Left ventricle myocardium inferior (tissue), 1 donor: ENCODE results near the gene DDX51. TPM values are rescaled to one million over a fixed set of nuclear protein-coding genes. Genes with fewer than 3 reads are reported as not detected.
A peak's percentile ranks its signal among the peaks of the same experiment; 100 is the strongest.

ENCODE experiments used
- DNase-seq: peaks from one replicate; pipeline ENCODE4 v3.0.0-alpha.2; 2020
- H3K27ac ChIP-seq: fragments of 200-600 bp; replicated peaks from 2 replicates; pipeline ENCODE4 v1.8.0; 2021
- H3K27me3 ChIP-seq: fragments of 200-600 bp; 2 replicates; pipeline ENCODE4 v1.8.0; 2021; ENCODE audit warnings: low read depth
- H3K36me3 ChIP-seq: fragments of 200-600 bp; 2 replicates; pipeline ENCODE4 v1.8.0; 2021
- H3K4me1 ChIP-seq: fragments of 200-600 bp; 2 replicates; pipeline ENCODE4 v1.8.0; 2021
- H3K4me3 ChIP-seq: fragments of 200-600 bp; 2 replicates; pipeline ENCODE4 v1.8.0; 2021; ENCODE audit warnings: mild to moderate bottlenecking, moderate library complexity
- H3K9me3 ChIP-seq: fragments of 200-600 bp; replicated peaks from 2 replicates; pipeline ENCODE4 v1.8.0; 2021
- CTCF ChIP-seq: fragments of 200-600 bp; IDR thresholded peaks from 2 replicates; pipeline ENCODE4 v1.8.0; 2021; ENCODE audit warnings: antibody characterized with exemption, mild to moderate bottlenecking, borderline replicate concordance
- intact Hi-C: fragments of 100-400 bp; cut with micrococcal nuclease; formaldehyde crosslinking; loops from one replicate; pipeline ENCODE4 v1.11.0; 2022
- total RNA-seq: library from RNA; stranded (reverse); fragmentation: NEBNext Ultra II Directional; extraction: Animal tissue kit (Norgen Biotek cat#: 25700); gene quantifications from one replicate; pipeline ENCODE4 v1.2.1, GENCODE V29; 2021
- donor health status: DM: no; HTN: yes; CAD: no; lungs with severe emphysema.

The DDX51 gene
- total RNA-seq, 1 donor from 2014 or later, result 9.0 TPM

- H3K27ac ChIP-seq, result no peak overlapping the region
- DNase-seq, result no peak
- peaks cover 21% of the 10 kb centered on the region for H3K27me3 ChIP-seq
- no peak overlapping the region for H3K4me3 ChIP-seq
- H3K4me1 ChIP-seq, result peaks cover 10% of the 10 kb centered on the region
- TF ChIP-seq CTCF, result no peak
- H3K36me3 ChIP-seq, result peaks cover 10% of the 10 kb centered on the region
- intact Hi-C loops, result no loop called here
- no peaks in the 10 kb centered on the region for H3K9me3 ChIP-seq
Observed at GRCh38 chr12:132155771-132156572, 11.9 kb upstream of the DDX51 start.

GRCh38 chr12:132154941-132155770 lies 11.0 kb upstream of the DDX51 start:
- H3K4me1 ChIP-seq, result peaks cover 10% of the 10 kb centered on the region
- H3K27ac ChIP-seq, result no peak overlapping the region
- DNase-seq, result peak; percentile 9
- no peaks in the 10 kb centered on the region for H3K9me3 ChIP-seq
- intact Hi-C loops, result no loop called here
- no peak for TF ChIP-seq CTCF
- peaks cover 13% of the 10 kb centered on the region for H3K36me3 ChIP-seq
- peaks cover 12% of the 10 kb centered on the region for H3K27me3 ChIP-seq
- H3K4me3 ChIP-seq, result no peak overlapping the region

- Histone ChIP-seq H3K4me1 (peaks cover 10% of the 10 kb centered on the region), H3K27ac (no peak overlapping the region), H3K27me3 (peaks cover 6% of the 10 kb centered on the region), H3K9me3 (no peaks in the 10 kb centered on the region), H3K4me3 (peak overlapping the region; percentile 56), H3K36me3 (peaks cover 13% of the 10 kb centered on the region)
- TF ChIP-seq CTCF, result no peak
- peak; percentile 11 for DNase-seq
- intact Hi-C loops, result no loop called here
Observed at GRCh38 chr12:132154341-132154761, 10.2 kb upstream of the DDX51 start.

GRCh38 chr12:132153501-132154340 lies 9.6 kb upstream of the DDX51 start:
- DNase-seq, result peak; percentile 62
- Histone ChIP-seq H3K9me3 (no peaks in the 10 kb centered on the region), H3K4me1 (peaks cover 10% of the 10 kb centered on the region), H3K36me3 (peaks cover 13% of the 10 kb centered on the region), H3K27ac (no peak overlapping the region), H3K4me3 (peak overlapping the region; percentile 56), H3K27me3 (peaks cover under 1% of the 10 kb centered on the region)
- TF ChIP-seq CTCF, result peak; percentile 94
- intact Hi-C loops, result no loop called here

GRCh38 chr12:132152953-132153352 lies 8.8 kb upstream of the DDX51 start:
- H3K9me3 ChIP-seq, result no peaks in the 10 kb centered on the region
- DNase-seq, result peak; percentile 9
- peaks cover 13% of the 10 kb centered on the region for H3K36me3 ChIP-seq
- H3K27me3 ChIP-seq, result no peaks in the 10 kb centered on the region
- H3K4me3 ChIP-seq, result no peak overlapping the region
- no peak for TF ChIP-seq CTCF
- intact Hi-C loops, result no loop called here
- no peak overlapping the region for H3K27ac ChIP-seq
- H3K4me1 ChIP-seq, result peaks cover 10% of the 10 kb centered on the region
